Measurements from ENCODE around the gene NUDT2. TPM values are rescaled to one million over a fixed set of nuclear protein-coding genes. Genes with fewer than 3 reads are reported as not detected.
"Not testable (repeated sequence)": the region's sequence is repeated elsewhere in the genome, so short reads cannot be mapped to it uniquely, and the experiment has no call there.

The NUDT2 gene
- total RNA-seq, 4 donors from 2014 or later = 13.8 to 20.0 (median 14.7) TPM; not detected in 1

DNA sequence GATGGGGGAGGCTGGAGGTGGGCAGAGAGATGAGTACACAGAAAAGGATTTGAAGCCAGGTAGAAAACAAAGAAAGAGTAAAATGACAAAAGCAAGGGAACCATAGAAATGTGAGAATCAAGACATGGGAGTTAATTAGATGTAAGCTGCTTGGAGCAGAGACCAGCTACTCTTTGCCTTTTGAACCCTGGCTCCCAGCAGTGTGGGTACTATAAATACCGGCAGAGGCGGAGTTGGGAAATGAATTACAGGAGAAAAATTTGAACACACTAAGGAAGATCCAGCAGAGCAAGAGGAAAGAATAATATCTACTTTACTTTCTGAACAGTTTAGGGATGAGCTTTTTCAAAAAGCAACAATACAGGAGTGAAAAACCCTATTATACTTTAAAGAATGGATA is 36.8 kb upstream of the NUDT2 start:
- no peak for TF ChIP-seq POLR2A (IDR thresholded peaks at IDR 0.05)
- TF ChIP-seq, protein P1, sequence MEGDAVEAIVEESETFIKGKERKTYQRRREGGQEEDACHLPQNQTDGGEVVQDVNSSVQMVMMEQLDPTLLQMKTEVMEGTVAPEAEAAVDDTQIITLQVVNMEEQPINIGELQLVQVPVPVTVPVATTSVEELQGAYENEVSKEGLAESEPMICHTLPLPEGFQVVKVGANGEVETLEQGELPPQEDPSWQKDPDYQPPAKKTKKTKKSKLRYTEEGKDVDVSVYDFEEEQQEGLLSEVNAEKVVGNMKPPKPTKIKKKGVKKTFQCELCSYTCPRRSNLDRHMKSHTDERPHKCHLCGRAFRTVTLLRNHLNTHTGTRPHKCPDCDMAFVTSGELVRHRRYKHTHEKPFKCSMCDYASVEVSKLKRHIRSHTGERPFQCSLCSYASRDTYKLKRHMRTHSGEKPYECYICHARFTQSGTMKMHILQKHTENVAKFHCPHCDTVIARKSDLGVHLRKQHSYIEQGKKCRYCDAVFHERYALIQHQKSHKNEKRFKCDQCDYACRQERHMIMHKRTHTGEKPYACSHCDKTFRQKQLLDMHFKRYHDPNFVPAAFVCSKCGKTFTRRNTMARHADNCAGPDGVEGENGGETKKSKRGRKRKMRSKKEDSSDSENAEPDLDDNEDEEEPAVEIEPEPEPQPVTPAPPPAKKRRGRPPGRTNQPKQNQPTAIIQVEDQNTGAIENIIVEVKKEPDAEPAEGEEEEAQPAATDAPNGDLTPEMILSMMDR (IDR thresholded peaks at IDR 0.05) = no peak
- DNase-seq = no peak
- H3K4me3 ChIP-seq = no peak overlapping the region
- H3K27ac ChIP-seq = no peak overlapping the region
- H3K4me1 ChIP-seq = no peaks in the 10 kb centered on the region
- no peaks in the 10 kb centered on the region for H3K27me3 ChIP-seq
- H3K9me3 ChIP-seq = no peaks in the 10 kb centered on the region
- H3K36me3 ChIP-seq = no peaks in the 10 kb centered on the region

DNA sequence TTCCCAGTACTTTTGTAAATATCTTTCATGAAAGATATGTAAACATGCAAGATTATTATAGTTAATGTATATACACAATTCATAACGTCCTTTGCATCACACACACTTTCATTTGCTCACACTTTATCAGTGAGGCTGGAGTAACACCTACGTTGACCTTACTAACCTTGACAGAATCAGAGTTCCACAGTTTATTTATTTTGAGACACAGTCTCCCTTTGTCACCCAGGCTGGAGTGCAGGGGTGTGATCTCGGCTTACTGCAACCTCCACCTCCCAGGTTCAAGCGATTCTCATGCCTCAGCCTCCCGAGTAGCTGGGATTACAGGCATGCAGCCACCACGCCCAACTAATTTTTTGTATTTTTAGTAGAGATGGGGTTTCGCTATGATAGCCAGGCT is 28.3 kb upstream of the NUDT2 start:
- not testable (repeated sequence) for H3K36me3 ChIP-seq, H3K4me1 ChIP-seq, H3K9me3 ChIP-seq, H3K27ac ChIP-seq, DNase-seq, H3K4me3 ChIP-seq, H3K27me3 ChIP-seq

DNA sequence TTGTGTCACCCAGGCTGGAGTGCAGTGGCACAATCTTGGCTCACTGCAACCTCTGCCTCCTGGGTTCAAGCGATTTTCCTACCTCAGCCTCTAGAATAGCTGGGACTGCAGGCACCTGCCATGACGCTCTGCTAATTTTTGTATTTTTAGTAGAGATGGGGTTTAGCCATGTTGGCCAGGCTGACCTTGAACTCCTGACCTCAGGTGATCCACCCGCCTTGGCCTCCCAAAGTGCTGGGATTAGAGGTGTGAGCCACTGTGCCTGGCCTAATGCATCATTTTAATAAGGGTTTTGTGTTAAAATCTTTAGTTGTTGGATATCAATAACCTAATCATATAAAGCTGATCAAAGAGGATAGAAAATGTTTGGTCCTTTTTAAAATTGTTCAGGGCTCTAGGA is 21.1 kb upstream of the NUDT2 start:
- not testable (repeated sequence) for H3K36me3 ChIP-seq, H3K27me3 ChIP-seq, H3K9me3 ChIP-seq, DNase-seq, H3K27ac ChIP-seq, H3K4me3 ChIP-seq, H3K4me1 ChIP-seq

DNA sequence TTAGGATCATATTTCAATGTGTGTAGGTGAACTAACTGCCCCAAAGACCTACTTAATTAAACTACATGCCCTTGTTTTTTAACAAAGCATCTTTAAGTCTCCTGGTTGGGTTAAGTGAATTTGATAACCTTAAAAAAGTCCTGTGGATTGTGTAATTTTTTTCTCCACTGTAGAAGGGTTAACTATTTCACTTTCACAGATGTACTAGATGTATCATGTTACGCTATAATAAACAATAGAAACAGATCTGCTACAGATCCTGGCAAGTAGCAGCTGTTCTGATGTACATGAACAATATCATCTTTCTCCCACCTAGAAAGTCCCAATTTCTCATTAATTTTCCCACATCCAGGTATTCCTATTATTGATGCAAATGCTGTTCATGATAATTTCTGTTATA is 19.2 kb upstream of the NUDT2 start:
- H3K27ac ChIP-seq = no peak overlapping the region

DNA sequence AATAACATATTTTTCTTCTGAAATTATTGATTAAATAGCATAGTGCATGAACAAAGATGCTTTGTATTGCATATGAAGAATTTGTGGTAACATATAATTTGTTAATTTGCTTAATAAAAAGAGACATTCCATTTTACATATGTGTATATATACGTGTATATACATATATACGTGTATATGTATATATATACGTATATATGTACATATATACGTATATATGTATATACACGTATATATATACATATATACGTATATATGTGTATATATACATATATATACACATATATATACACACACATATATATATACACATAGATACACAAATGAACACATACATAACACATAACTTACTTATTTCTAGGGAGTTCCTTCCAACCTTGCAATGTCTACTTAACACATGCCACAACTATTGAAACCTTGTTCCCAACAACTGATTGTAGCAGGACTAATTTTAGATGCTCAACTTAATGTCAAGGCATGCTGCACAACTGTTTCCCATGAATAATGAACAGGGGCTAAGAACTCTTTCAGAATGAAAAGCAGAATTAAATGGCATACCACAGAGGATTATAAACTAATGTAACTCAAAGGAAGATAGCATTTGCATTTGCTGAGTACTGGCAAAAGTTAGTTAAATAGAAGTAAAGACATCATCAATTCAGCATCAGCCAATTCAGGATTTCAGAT is 17.7 kb upstream of the NUDT2 start:
- no peaks in the 10 kb centered on the region for H3K36me3 ChIP-seq
- H3K27ac ChIP-seq = no peak overlapping the region
- no peaks in the 10 kb centered on the region for H3K4me1 ChIP-seq
- no peak for DNase-seq
- no peaks in the 10 kb centered on the region for H3K9me3 ChIP-seq
- no peak overlapping the region for H3K4me3 ChIP-seq
- TF ChIP-seq, protein P1 (IDR thresholded peaks at IDR 0.05) = no peak
- TF ChIP-seq POLR2A (IDR thresholded peaks at IDR 0.05) = no peak
- no peaks in the 10 kb centered on the region for H3K27me3 ChIP-seq

More for the DNA sequence above, 19.2 kb upstream of the NUDT2 start:
- H3K4me1 ChIP-seq = no peaks in the 10 kb centered on the region
- no peak overlapping the region for H3K4me3 ChIP-seq
- no peaks in the 10 kb centered on the region for H3K36me3 ChIP-seq
- TF ChIP-seq POLR2A (IDR thresholded peaks at IDR 0.05) = no peak
- TF ChIP-seq, protein P1 (IDR thresholded peaks at IDR 0.05) = no peak
- no peak for DNase-seq
- no peaks in the 10 kb centered on the region for H3K9me3 ChIP-seq
- no peaks in the 10 kb centered on the region for H3K27me3 ChIP-seq

DNA sequence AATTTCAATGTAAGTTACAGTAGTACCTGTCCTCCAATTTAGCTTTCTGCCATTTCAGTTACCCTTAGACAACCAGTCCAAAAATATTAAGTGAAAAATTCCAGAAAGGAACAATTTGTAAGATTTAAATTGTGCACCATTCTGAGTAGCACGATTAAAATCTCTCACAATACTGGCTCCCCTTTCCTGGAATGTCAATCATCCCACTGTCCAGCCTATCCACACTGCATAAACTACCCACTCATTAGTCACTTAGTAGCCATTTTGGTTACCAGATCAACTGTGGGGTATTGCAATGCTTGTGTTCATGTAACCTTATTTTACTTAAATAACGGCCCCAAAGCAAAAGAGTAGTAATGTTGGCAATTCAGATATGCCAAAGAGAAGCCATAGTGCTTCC is 11.9 kb upstream of the NUDT2 start:
- no peaks in the 10 kb centered on the region for H3K9me3 ChIP-seq
- H3K27ac ChIP-seq = no peak overlapping the region
- no peak overlapping the region for H3K4me3 ChIP-seq
- H3K27me3 ChIP-seq = no peaks in the 10 kb centered on the region
- TF ChIP-seq POLR2A (IDR thresholded peaks at IDR 0.05) = no peak
- H3K4me1 ChIP-seq = no peaks in the 10 kb centered on the region
- no peak for DNase-seq
- H3K36me3 ChIP-seq = no peaks in the 10 kb centered on the region

DNA sequence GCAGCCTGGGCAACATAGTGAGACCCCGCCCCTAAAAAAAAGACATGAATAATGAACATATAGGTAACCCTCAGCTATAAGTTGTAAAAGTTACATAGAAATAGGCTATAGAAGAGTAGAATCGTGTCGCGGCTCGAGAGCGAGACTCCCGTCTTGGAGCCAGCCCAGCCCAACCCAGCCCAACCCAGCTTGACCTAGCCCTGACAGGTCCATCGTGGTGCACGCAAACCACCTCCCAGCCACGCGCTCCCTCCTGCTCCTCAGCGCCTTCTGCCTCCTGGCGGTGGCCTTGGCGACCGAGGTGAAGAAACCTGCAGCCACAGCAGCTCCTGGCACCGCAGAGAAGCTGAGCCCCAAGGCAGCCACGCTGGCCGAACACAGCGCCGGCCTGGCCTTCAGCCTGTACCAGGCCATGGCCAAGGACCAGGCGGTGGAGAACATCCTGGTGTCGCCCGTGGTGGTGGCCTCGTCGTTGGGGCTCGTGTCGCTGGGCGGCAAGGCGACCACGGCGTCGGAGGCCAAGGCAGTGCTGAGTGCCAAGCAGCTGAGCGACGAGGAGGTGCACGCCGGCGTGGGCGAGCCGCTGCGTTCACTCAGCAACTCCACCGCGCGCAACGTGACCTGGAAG is 11.1 kb upstream of the NUDT2 start:
- H3K27ac ChIP-seq = no peak overlapping the region
- DNase-seq = no peak
- TF ChIP-seq, protein P1 (IDR thresholded peaks at IDR 0.05) = no peak
- TF ChIP-seq POLR2A (IDR thresholded peaks at IDR 0.05) = no peak

More for the DNA sequence above, 11.1 kb upstream of the NUDT2 start:
- Histone ChIP-seq H3K27me3 (no peaks in the 10 kb centered on the region), H3K4me1 (no peaks in the 10 kb centered on the region), H3K4me3 (no peak overlapping the region), H3K36me3 (no peaks in the 10 kb centered on the region), H3K9me3 (no peaks in the 10 kb centered on the region)
